Activated T-cell treated with anti-CD3 and anti-CD28 coated beads for 24 hours (primary cell): Measurements from ENCODE around the gene SRRM2.

Source experiments
- DNase-seq: peaks from one replicate; pipeline ENCODE4 v3.0.0-alpha.2; 2020; ENCODE audit warnings: low read depth

The SRRM2 gene

GRCh38 chr16:2777231-2777902, 24.9 kb downstream of the SRRM2 start, which contains the start of gene ELOB:
ELOB (minus strand) TSS chr16:2777280; CDS start chr16:2777239, 41 bp downstream.
- DNase-seq, result peak; percentile 86

DNA sequence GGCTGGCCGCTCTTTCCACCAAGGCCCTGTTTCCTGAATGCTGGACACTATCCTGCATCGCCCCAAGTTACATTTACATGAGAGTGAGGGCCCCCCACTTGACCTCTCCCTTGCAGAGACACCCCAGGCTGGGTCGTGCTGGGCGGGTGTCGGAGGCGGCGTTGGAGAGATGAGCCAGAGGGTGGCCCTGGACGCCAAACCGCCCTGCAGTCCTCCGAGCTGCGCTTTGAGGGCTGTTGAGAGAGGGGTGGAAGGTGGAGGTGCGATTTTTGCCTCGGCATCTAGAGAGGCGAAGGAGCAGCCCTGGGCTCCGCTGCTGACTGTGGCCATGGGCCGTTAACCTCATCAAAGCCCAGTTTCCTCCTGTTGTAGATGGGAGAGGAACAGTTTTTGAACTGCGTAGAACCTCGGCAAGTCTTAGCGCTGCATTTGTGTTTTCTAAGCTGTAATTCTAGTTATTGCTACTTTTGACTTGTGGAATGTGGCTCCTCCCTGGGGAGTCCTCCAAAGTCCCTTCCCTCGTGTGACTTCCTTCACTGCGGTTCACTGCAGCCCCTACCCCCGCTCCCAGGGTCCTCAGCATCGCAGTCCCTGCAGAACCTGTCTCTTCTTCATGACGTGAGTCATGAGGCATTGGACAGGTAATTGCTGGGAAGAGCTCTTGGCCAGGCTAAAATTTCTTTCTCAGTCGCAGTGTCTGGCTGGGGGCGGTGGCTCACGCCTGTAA, 25.6 kb downstream of the SRRM2 start:
- DNase-seq, result no peak

GRCh38 chr16:2778630-2778958, 26.2 kb downstream of the SRRM2 start:
- no peak for DNase-seq

GRCh38 chr16:2779151-2779920, 26.9 kb downstream of the SRRM2 start:
- DNase-seq, result no peak

- DNase-seq, result no peak
Observed at GRCh38 chr16:2779978-2780898, 27.8 kb downstream of the SRRM2 start.

DNA sequence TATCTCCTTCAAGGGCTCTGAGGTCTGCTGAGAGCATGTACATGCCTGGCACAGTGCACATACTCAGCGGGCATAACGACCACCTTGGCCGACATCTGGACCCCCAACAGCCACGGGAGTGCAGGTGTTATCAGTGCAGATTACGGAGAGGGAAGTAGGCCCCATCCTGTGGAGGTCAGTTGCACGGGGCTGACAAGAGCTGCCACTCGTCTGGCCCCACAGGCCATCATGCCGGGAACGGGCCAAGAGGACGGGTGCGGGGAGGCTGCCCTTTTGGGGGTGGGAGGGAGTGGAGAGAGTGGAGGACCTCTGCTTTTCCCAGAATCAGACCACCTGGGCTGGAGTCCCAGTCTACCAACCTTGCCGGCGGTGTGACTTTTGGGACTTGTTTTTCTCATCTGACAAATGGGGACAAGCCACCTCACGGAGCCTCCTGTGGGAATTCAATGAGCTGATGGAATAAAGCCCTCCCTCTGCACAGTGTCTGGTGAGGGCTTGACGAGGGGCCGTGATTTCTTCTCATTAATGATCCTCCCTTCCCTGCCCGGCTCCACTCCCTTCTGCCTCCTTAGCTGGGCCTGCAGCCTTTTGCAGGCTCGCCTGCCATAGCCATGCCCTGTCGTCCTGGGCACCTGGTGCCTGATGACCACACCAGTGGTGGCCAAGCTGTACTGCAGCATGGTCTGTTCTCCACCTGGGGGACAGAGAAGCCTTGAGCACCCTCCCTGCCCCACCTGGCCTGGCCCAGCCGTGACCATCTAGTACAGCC, 30.3 kb downstream of the SRRM2 start:
- no peak for DNase-seq

DNA sequence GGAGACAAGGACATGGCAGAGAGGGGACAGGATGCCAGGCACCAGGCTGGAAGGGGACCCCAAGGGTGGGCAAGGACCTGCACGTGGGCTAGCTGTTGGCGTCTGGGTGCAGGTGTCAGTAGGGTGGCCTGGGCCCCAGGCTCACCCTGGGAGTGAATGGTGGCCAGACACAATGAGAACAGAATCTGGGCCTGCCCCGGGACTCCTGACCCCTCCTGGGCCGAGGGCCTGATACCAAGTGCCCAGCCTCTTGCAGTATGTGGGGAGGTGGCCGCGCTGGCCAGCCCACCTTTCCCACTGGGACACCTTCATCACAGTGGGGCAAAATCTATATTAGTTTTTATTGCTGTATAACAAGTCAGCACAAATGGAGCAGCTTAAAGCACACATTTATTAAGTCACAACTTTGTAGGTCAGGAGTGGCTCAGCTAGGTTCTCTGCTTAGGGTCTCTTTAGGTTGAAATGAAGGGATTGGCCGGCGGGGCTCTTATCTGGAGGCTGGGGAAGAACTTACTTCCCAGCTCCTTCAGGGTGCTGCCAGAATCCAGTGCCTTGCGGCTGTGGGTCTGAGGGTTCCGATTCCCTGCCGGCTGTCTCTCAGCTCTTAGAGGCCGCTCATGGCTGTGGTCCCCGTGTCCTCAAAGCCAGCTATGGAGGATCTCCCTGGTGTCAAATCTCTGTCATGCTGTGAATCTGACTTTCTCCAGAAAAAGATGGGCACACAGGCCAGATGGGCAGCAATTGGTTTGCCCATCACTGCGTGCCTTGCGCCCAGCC, 31.3 kb downstream of the SRRM2 start:
- DNase-seq, result no peak

DNA sequence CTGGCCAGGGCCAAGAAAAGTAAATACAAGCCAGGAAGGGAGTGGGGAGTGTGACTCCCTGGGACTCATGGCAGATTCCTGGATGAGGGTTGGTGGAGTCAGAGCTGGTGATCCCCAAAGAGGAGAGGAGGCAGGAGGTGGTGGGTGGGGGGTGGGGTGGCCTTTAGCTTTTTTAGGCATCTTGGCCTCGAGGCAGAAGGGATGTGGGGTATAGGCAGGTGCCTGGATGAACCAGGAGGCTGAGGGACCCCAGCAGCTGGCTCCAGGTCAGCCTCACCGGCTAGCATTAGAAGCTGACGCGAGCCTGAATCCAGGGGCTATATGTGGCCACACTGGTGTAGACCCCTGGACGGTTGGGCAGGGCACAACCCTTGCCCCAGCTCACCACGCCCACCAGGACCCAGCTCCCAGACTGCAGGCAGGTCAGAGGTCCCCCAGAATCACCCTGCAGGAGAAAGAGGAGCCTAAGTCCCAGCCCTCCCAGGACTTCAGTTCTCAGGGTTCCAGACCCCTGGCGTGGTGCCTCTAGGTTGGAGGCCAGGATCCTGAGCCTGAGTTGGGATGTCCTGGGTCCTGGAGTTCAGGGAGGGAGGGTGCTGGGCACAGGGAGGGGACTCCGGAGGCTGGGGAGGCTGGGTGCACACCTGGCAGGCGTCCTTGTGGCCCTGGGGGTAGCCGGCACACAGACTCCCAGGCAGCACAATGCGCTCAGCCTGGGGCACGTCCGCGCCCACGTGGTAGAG, 32.1 kb downstream of the SRRM2 start:
- DNase-seq, result no peak

- DNase-seq, result peak; percentile 31
Observed at GRCh38 chr16:2785101-2785991, 32.9 kb downstream of the SRRM2 start.

GRCh38 chr16:2786061-2786825, 33.8 kb downstream of the SRRM2 start:
- DNase-seq, result no peak

- DNase-seq, result no peak
Observed at GRCh38 chr16:2786826-2787151, 34.4 kb downstream of the SRRM2 start.

- DNase-seq, result no peak
Observed at GRCh38 chr16:2787406-2787805, 35.0 kb downstream of the SRRM2 start, which contains the start of gene PRSS33. PRSS33 (minus strand) TSS chr16:2787560; CDS start chr16:2786547, 1,013 bp downstream.

GRCh38 chr16:2787961-2788360, 35.5 kb downstream of the SRRM2 start:
- no peak for DNase-seq

GRCh38 chr16:2790631-2791030, 38.2 kb downstream of the SRRM2 start:
- DNase-seq, result no peak

- no peak for DNase-seq
Observed at GRCh38 chr16:2791174-2791573, 38.7 kb downstream of the SRRM2 start.

GRCh38 chr16:2792940-2793339, 40.5 kb downstream of the SRRM2 start:
- no peak for DNase-seq

DNA sequence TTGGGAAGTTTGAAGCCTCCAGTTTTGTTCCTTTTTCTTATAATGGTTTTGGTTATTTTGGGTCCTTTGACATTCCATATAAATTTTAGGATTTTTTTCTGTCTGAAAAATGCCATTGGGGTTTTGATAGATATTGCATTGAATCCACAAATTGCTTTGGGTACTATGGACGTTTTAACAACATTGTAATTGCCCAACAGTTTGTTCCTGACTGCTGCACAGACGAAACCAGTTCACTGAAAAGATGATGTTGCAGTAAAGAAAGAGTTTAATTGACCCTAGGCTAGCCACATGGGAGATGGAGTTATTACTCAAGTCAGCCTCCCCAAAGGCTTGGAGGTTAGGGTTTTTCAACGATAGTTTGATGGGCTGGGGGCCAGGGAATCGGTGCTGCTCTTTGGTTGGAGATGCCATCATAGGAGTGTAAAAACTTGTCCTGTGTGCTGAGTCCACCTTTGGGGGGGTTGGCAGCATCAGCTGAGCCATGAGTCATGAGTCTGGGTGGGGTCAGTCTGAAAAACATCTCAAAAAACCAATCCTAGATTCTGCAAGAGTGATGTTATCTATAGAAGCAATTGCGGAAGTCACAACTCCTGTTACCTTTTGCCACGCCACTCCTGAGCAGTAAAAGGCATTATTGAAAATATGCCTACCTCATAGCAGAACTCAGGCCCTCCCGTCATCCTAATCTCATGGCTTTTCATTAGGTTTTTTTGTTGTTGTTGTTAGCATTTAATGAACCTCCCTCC, 43.1 kb downstream of the SRRM2 start:
- DNase-seq, result no peak
